ENCODE results near the gene PDLIM1.

PDLIM1 gene

DNA sequence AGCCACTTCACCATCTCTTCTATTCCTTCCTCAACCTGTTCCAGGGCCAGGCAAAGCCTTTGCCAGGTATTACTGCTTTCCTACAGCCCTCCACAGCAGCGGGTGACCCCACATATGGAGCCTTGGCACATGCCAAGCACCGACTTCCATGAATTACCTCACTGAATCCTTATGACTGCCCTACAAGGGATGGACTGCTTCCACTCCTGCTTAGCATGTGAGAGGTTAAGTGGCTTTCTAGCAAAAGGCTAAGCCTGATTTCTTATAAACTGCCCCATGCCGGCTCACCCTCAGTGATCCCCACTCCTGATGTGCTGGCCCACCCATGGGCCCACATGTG, 44.0 kb upstream of the PDLIM1 start:
- TF ChIP-seq, protein P1, sequence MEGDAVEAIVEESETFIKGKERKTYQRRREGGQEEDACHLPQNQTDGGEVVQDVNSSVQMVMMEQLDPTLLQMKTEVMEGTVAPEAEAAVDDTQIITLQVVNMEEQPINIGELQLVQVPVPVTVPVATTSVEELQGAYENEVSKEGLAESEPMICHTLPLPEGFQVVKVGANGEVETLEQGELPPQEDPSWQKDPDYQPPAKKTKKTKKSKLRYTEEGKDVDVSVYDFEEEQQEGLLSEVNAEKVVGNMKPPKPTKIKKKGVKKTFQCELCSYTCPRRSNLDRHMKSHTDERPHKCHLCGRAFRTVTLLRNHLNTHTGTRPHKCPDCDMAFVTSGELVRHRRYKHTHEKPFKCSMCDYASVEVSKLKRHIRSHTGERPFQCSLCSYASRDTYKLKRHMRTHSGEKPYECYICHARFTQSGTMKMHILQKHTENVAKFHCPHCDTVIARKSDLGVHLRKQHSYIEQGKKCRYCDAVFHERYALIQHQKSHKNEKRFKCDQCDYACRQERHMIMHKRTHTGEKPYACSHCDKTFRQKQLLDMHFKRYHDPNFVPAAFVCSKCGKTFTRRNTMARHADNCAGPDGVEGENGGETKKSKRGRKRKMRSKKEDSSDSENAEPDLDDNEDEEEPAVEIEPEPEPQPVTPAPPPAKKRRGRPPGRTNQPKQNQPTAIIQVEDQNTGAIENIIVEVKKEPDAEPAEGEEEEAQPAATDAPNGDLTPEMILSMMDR (IDR thresholded peaks at IDR 0.05; ENCODE audit: insufficient read depth, low read length, poor library complexity, severe bottlenecking) = no peak
- H3K36me3 ChIP-seq (ENCODE audit: control insufficient read depth, insufficient read depth, low read length) = no peaks in the 10 kb centered on the region
- no peak for DNase-seq (ENCODE audit: extremely low read depth, insufficient read length)
- no peaks in the 10 kb centered on the region for H3K27me3 ChIP-seq (replicated peaks; ENCODE audit: control insufficient read depth, insufficient read depth, low read length)
- H3K4me3 ChIP-seq (replicated peaks; ENCODE audit: low read depth, low read length) = no peak overlapping the region

DNA sequence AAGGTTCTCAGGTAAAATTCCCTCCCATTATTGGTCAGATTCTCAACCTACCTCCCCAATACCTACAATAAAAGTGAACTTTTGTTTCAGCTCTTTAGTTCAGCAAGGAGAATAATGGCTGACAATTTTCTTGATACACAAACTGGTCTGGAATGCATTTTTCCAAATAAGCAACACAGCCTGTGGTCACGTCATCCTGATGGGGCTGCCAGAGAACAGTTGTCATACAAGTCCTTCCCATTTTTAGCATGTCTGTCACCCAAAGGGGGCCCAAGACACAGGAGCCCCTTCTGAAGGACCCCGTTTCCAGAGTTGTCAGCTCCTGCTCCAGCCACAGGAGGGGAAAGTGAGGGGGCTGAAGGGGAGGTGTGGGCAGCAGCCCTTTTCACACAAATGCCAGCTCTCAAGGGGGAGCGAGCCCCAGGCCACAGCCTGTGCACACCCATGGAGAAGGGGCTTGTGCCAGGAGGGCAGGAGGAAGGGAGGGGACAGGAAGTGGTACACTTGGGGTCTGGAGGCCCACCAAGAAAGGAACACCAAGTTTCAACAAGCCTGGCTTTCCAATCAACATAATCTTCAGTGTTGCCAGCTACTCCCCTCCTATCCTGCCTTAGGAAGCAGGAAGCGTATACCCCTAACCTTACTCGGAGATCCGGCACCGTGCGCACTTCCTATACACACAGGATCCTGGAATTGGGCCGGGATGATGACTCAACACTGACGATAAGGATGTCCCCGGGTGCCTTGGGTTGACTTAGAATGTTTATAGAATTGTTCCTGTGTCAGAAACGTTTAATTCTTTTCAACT, 43.4 kb upstream of the PDLIM1 start:
- Histone ChIP-seq H3K27me3 (replicated peaks; ENCODE audit: control insufficient read depth, insufficient read depth, low read length) (no peaks in the 10 kb centered on the region), H3K36me3 (ENCODE audit: control insufficient read depth, insufficient read depth, low read length) (no peaks in the 10 kb centered on the region), H3K4me3 (replicated peaks; ENCODE audit: low read depth, low read length) (no peak overlapping the region)
- DNase-seq (ENCODE audit: extremely low read depth, insufficient read length) = no peak
- TF ChIP-seq, protein P1 (IDR thresholded peaks at IDR 0.05; ENCODE audit: insufficient read depth, low read length, poor library complexity, severe bottlenecking) = no peak

DNA sequence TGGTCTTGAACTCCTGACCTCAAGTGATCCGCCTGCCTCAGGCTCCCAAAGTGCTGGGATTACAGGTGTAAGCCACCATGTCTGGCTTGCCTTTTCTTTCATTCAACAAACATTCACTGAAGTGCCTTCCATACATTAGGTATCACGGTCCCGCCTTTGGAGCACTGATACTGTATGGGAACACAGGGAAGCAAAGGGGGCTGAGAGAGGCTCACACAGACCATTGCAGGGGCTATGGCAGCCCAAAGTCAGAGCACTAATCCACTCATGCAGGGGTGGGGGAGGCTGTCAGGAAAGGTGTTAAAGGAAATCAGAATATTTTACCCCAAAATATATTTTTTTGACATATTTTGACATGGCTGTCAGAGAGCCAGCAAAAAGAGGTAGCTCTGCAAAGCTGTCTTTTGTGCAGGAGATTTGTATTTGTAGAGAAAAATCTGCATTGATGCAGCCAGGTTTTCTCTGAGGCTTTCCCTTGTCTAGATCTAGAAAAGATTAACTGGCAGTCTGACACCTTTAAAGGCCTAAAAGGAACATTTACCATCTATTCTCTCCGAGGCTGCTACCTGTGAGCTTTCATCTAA, 42.0 kb upstream of the PDLIM1 start:
- Histone ChIP-seq H3K27me3 (replicated peaks; ENCODE audit: control insufficient read depth, insufficient read depth, low read length) (no peaks in the 10 kb centered on the region), H3K4me3 (replicated peaks; ENCODE audit: low read depth, low read length) (no peak overlapping the region), H3K36me3 (ENCODE audit: control insufficient read depth, insufficient read depth, low read length) (no peaks in the 10 kb centered on the region)
- no peak for DNase-seq (ENCODE audit: extremely low read depth, insufficient read length)
- TF ChIP-seq, protein P1 (IDR thresholded peaks at IDR 0.05; ENCODE audit: insufficient read depth, low read length, poor library complexity, severe bottlenecking) = no peak

DNA sequence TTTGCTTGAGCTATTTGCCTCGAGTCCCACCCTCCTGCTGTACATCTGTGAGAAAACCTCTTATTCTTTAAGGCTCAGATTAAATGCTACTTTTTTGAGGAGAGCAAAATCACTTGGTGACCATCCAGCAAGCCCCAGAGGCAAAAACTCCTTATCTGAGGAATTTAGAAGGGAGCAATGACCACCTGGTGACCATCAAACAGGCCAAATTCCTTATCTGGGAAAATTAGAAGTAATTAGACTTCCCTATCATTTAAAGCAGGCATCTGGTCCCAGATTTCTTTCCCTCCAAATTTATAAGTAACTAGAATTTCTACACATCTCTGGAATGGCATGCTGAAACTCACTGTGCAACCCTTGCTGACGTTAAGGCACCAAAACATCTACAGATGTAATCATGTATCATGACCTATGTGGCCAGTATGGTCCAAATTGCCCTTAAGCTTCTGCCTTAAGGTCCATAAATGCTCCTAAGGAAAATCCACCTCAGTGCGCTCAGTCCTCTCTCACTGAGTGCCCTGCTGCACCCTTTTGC, 40.9 kb upstream of the PDLIM1 start:
- Histone ChIP-seq H3K36me3 (ENCODE audit: control insufficient read depth, insufficient read depth, low read length) (no peaks in the 10 kb centered on the region), H3K4me3 (replicated peaks; ENCODE audit: low read depth, low read length) (no peak overlapping the region), H3K27me3 (replicated peaks; ENCODE audit: control insufficient read depth, insufficient read depth, low read length) (no peaks in the 10 kb centered on the region)
- no peak for DNase-seq (ENCODE audit: extremely low read depth, insufficient read length)
- TF ChIP-seq, protein P1 (IDR thresholded peaks at IDR 0.05; ENCODE audit: insufficient read depth, low read length, poor library complexity, severe bottlenecking) = no peak

DNA sequence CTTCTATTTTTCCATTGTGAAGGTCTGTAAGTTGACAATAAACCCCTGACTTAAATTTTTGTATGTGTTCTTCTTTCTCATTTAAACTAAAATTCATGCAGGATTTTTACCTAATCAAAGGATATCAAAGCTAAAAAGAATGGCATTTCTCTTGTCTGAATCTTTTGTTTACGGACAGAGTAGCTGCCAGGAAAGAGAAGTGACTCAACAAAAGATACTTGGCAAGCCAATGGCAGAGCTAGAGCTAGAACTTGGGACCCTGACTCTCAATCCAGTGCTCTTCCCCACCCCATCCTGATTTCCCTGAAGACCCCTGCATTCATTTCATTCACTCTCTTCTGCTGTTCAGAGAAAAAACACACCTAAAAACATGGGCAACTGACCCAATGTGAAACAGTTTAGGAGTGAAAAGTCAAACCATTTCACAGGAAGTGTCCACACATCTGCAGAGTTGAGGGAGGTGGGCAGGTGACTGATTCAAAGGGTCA, 40.2 kb upstream of the PDLIM1 start:
- no peak for DNase-seq (ENCODE audit: extremely low read depth, insufficient read length)
- Histone ChIP-seq H3K4me3 (replicated peaks; ENCODE audit: low read depth, low read length) (no peak overlapping the region), H3K36me3 (ENCODE audit: control insufficient read depth, insufficient read depth, low read length) (no peaks in the 10 kb centered on the region), H3K27me3 (replicated peaks; ENCODE audit: control insufficient read depth, insufficient read depth, low read length) (no peaks in the 10 kb centered on the region)
- TF ChIP-seq, protein P1 (IDR thresholded peaks at IDR 0.05; ENCODE audit: insufficient read depth, low read length, poor library complexity, severe bottlenecking) = no peak
